Urothelium cell line (cell line): ENCODE results near the gene NCKAP1.
"Not testable (repeated sequence)": the region's sequence is repeated elsewhere in the genome, so short reads cannot be mapped to it uniquely, and the experiment has no call there.

ENCODE experiments used
- DNase-seq: peaks from one replicate; pipeline ENCODE4 v3.0.0; 2011; ENCODE audit warnings: low spot score, mixed read lengths
- FAIRE-seq: peaks from 2 replicates; lab custom pipeline; 2011; peaks lifted over from hg19 to GRCh38; lab: Jason Lieb, UNC

The NCKAP1 gene

DNA sequence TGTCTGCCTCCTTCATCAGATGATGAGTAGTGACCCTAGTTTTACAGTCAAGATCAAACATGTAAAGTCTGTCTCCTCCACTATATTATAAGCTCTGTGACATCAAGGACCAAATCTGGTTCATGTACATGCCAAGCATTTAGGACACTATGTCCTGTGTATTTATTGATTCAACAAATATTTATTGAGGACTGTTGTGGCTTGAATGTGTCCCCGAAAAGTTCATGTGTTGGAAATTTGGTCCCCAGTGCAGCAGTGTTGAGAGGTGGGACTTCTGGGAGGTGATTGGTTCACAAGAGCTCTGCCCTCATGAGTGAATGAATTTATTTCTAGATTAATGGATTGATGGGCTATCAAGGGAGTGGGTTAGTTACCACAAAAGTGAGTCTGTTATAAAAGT is 125.2 kb downstream of the NCKAP1 start:
- DNase-seq (no peak), FAIRE-seq (no peak)

DNA sequence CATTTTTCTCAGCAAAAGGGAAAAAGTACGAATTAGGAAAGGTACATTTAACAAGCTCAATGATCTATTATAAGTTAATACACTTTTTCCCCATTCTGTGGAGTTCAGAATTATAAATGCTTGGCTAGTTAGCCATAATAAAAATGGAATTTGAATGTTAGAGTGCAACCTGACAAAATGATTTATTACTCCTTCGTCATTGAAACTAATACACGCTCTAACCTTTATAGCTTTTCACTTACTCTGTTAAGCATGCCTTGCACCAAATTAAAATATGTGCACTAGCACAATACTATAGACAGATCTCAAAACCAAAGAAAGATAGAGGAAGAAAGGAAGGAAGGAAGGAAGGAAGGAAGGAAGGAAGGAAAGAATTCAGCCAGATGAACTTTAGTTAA is 125.7 kb downstream of the NCKAP1 start:
- FAIRE-seq (no peak), DNase-seq (no peak)

DNA sequence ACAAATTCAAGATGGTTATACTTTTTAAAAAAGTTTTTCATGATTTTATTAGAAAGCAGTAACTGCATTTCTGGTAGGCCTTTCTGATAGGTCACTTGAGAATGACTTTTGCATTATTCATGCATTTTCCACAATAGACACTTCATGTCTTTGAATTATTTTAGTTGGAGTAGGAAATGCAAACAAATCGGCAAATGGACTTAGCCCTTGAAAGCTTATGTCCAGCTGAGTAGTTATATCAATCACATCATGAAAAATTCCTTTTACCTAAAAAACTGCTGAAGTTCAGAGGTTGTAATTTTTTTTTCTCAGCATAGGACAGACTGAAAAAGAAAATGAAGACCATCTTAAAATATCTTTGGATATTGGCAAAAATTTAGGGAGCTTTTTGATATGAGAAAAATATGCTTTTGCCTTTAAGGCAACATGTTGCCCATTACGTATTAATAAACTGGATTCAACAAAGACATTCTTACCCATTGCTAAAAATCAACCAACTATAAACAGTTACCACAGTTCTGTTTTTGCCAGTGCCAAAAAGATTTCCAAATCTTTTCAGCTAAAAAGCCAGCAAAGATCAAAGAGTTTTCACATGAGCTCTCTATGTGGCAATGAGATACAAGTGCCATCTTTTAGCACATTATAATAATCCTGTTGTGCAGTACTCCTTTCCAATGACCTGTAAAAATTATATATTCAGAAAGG is 126.3 kb downstream of the NCKAP1 start:
- DNase-seq (no peak), FAIRE-seq (no peak)

DNA sequence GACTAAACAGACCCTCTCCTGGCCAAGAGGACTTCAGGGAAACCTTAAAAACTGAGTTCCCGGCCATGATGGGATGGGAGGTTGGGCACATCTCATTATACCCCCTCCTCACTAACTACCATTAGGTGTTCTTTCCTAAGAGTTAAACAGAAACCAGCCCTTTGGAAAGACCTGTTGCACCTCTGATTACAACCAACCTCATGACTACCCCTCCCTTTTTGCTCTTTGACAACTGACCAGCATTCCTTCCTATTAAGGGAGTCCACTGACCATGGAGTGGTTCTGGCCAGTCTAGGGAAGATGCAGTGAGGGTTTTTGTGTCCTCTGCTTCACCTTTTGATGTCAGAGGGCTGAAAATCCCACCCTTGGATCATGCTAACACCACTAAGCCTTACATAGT is 127.3 kb downstream of the NCKAP1 start:
- no peak for FAIRE-seq

DNA sequence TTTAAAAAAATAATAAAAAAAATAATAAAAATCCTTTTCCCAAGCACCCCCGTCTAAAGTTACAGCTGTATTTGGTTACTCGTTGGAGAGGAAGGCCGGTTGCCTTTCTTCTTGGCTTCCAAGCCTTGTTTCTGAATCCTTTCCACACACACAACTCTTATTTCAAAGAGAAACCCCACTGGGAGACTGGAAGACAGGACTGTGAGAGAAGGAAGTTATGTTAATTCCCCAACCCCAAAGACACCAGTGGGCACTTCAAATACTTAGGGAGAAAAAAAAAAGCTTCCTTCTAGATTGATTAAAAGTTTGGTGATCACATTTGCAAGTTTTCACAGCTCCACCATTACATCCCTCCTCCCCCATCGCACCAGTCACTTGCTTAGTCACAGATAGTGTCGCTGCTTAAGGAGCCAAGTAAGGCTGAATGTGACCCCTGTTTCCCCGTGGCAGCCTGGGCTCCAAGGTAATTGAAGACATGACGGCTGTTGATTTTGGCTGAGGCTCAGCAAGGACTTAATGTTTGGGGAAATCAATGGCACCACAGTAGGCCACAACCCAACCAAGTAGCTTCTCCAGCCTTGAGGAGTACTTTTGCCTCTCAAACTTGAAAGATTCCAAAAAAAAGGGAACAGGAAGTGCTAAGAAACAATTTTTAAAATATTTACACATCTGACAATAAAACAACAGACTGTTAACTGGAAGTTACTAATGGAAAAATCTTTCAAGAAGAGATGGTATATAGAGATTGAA is 131.0 kb downstream of the NCKAP1 start:
- DNase-seq (no peak), FAIRE-seq (no peak)

More for the DNA sequence above, 127.3 kb downstream of the NCKAP1 start:
- no peak for DNase-seq

DNA sequence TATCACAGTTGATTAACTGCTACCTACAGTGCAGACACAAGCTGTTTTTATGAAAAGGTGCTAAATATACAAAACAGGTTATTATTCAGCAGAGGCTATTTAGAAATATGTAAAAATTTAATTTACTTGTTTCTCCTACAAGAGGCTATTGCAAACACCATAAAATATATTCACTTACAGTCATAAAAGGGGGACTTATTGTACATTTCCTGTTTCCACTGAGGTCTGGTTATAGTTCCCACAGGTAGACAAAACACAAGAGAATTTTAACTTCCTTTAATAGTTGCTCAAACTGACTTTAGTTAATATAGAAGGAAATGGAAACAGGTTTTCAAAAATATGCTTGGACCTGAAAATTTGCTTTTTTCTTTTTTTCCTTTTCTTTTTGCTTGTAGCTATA is 131.8 kb downstream of the NCKAP1 start:
- FAIRE-seq (no peak), DNase-seq (no peak)

DNA sequence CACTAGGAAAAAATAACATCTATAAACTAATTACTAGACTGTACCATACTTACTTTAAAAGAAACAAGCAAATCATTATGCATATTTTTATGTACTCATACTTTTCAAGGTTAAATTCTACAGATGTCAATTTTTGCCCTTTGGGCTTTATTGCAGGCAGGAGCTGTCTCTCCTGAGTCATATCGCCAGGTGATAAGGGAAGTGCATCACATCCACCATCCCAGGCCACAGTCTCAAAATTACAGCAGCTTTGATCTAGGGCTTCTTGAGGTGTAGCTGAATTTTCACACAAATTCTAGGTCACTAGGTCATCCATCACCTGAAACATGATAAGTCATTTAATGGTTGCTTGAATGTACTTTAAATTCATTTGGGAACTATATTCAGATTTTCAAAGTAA is 133.4 kb downstream of the NCKAP1 start:
- no peak for FAIRE-seq
- DNase-seq: no peak

DNA sequence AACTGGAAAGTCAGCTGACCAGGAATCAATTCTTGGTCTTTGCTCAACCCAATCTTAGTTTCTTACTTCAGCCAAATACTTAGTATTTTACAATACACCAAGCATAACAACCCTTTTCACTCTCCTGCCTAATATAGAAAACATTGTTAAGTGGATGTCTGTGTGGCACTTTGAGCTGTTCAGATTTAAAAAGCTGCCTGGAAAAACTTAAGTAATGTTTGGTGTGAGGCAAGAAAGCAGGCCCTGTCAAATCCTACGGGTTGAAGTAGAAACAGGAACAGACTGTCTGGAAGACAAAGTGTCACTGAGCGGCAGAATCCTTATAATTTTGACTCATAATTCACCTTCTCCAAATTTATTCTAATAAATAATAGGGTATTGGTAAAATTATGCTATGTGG is 134.7 kb downstream of the NCKAP1 start:
- DNase-seq (no peak), FAIRE-seq (no peak)

DNA sequence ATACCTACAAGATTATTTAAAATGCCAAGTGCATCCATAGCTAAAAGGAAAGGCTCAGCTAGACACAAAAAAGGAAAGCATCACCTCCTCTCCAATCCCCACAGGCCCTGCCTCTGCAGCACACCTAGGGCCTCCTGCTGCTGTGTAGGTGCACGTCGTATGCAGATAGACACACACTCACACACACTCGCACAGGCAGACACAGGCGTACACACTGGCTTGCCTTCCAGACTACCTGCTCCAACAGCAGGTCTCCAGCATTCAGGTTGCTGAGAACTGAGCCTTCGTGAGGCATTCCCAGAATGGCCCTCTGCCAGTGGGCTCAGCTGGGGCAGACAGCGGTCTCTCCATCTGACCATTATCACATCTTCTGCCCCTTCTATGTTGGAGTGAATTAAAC is 136.5 kb downstream of the NCKAP1 start:
- FAIRE-seq (no peak), DNase-seq (no peak)

DNA sequence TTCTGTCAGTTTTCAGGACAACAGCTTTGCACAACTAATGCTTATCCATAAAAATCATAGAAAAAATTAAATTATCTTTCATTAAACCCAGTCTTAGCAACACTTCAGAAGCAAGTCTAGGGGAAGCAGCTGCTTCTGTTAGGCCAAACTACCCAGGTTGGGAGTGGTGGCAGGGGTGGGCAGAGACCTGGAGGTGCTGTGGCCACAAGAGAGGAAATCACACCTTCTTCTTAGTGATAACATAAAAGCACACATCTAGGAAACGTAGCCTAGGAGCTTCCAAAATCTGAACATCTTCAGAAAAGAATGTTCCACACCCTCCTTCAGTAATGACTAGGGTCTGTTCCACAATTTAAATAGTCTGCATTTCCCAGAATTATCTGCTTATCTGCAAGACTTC is 139.5 kb downstream of the NCKAP1 start:
- FAIRE-seq (no peak), DNase-seq (no peak)

DNA sequence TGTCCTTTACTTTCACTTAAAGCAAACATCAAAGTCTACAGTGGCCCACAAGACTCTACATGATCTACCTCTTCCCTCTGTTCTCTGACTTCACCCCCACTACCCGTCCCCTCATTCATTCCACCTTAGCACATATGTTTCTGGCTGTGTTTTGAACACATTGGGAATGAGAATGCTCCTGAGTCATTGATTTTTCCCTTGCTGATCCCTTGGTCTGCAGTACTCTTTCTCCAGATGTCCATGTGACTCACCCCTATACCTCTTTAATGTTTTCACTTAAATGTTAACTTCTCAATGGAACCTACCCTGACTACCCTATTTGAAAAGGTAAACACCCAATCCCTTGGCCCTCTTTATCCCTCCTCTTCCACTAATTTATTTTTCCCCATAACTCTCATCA is 141.1 kb downstream of the NCKAP1 start:
- FAIRE-seq: no peak

DNA sequence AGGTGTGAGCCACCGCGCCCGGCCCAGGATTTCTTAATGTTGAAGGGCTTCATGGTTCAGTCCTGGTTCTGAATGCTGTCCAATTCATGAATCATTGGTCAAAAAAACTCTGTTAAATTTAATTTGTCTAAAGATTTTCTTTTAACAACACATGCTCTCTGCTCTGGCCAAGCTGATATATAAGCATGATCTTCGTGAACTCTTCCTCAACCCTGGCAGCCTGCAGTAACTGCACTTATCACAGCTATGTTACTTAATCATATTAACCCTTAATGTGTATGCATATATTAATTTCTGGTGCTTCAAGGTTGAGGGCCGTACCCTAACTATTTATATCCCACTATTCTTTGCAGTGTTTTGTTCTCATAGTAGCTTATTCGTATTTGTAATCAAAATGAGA is 142.5 kb downstream of the NCKAP1 start:
- no peak for FAIRE-seq
- DNase-seq: no peak

More for the DNA sequence above, 141.1 kb downstream of the NCKAP1 start:
- no peak for DNase-seq

DNA sequence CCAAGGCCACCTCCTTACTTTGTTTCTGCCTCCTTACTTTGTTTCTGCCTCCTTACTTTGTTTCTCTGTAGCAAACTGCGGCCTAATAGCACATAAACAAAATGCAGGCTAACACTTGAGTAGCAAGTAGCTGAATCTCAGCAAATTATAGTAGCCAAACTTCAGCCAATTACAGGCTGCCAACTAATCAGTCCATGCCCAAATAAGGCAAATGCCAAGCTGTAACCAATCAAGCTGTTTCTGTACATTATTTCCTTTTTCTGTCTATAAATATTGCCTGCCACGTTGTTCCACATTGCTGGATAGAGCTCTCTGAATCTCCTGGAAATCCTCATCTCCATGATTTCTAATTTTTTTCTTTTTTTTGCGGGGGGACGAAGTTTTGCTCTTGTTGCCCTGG is 143.1 kb downstream of the NCKAP1 start:
- FAIRE-seq (no peak), DNase-seq (no peak)

DNA sequence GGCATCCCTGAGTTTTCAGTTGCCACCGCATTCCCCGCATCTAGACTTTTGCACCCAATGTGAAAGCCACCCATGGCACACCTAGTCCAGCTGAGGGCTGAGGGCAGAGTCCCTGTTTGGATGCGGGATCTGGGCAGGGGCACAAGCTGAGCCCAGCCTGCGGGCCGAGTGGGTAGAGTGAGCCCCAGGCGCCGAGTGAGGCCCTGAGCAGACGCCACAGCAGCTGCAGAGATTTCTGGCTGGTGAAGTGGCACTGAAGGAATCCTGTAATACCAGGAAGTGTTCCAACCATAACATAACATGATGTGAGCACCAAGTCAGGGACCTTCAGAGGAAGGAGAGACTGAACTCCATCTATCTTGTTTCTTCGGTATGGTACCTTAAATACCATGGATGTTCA is 144.1 kb downstream of the NCKAP1 start:
- FAIRE-seq (no peak), DNase-seq (no peak)

DNA sequence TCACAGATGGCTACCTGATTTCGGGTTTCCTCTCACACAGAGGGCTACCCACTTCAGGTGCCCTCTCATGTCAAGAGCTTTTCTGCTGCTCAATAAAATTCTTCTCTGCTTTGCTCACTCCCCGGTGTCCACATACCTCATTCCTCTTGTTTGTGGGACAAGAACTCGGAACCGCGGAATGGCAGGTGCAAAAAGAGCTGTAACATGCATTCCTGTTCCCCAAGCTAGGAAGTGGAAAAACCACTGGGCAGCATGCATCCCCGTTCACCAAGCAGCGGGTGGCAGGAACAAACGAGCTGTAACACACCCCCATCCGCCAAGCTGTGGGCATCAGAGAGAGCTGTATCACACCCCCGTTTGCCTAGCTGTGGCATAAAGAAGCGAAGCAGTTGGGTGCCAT is 144.6 kb downstream of the NCKAP1 start:
- DNase-seq (no peak), FAIRE-seq (no peak)

DNA sequence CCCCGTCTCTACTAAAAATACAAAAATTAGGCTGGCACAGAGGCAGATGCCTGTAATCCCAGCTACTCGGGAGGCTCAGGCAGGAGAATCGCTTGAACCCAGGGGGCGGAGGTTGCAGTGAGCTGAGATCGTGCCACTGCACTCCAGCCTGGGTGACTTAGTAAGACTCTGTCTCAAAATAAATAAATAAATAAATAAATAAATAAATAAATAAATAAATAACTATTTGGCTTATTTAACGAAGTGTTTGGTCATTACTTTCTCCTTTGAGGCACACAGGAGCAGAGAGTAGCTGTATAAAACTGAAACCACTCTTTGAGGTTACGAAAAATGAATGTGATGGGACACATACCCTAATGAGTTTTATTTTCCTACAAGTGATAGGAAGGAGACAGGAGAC is 145.2 kb downstream of the NCKAP1 start:
- FAIRE-seq, DNase-seq: not testable (repeated sequence)

DNA sequence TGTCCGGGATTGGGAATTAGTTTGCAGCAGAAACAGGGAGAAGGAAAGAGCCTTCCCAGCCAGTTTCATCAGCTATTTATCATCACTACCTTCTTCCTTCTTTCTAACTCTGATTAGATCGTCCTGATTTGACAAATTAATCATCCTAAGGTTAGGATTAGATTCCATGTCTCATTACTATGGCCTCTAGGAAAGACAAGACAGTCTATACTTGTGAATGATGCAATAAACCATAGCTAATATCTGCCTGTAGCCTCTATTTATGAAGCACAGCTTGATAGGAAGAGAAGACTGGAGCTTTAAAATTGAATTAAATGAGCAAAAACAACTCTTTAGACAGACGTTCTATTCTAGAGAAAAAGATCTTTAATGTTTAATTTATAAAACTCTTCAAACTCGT is 146.6 kb downstream of the NCKAP1 start:
- no peak for FAIRE-seq

DNA sequence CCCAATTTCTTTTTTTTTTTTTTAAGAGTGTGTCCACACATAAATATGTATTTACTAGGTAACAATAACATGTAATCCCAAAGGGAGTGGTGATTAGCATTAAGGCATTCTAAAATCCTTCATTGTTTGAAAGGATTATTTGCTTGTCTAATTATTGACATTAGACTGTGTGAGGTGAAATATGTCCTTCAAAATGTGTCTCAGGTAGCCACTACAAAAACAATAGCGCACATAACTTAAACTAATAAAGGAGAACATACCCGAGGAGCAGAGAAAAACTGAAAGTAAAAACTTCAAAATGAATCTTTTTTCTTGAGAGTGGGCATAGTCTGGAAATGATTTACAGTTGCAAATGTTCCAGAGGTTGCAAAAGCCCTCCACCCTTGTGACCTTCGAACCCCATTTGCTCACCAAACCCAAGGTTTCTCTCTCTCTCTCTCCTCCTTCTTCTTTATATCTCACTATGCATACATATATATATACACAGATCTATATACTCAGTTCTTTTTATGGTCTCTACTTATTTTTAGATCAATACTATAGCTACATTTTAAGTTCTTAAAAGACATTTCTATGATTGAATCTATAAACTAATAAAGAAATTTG is 147.4 kb downstream of the NCKAP1 start:
- FAIRE-seq (no peak), DNase-seq (no peak)

More for the DNA sequence above, 146.6 kb downstream of the NCKAP1 start:
- no peak for DNase-seq

DNA sequence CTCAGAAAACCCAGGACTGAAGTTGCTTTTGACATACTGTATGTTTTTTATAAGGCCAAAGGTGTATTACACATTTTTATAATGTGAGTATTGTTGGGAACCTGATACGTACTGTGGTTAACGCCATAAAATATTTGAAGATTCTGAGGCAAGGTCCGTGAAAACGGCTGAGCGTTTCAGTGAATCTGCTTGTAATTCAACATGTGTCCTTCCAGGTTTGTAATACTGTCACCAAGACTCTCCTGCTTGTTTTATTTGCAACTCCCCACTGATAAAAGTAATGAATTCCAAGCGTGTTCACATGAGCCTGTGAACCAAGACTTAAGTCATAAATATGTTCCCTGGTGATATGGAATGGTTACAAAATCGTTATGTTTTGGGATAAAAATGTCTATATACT is 148.0 kb downstream of the NCKAP1 start:
- DNase-seq (no peak), FAIRE-seq (no peak)

DNA sequence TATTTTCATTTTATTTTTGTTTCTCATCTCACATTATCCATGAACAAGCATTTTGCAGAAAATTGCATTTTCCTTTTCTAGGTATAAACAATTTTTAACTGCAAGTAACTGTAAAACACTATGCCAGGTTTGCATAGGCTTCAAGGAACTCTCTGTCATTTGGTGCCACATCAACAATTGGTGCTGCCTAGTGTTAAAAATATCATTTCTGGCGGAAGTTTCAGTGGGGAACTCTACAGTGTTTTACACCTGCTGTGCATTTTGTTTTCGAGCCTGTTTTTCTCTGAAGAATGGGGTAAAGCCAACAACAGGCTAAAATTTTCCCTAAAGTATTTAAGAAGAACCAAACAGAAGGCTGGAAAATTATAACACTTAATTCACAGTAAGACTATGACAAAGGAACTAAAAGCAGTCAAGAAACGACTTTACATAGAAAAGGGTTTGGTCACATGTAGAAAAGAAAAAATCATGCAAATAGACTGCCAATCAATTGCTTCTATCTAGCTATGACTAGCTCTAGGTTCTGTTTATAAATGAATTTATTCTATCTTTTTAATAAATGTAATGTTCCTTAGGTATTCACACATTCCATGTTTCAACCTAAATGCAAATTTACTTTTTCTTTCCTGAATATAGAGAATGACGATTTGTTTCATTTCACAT is 150.4 kb downstream of the NCKAP1 start:
- DNase-seq: no peak
- FAIRE-seq: no peak

DNA sequence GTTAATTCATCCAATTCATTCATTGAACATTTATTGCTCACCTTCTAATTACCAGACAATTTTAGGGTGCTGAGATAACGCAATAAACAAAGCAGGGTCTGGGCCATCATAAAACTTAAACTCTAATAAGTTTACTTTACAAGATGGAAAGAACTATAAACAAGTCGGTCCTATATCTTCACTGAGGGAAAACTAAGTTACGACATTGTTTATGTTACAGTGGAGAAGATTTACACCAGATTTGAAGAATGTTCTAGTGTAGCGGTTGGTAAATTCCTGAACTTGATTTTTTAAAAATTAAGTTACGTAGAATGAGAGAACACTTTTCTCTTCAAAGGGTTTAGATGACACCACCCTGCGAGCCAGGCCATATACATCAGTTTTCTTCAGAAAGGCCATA is 151.2 kb downstream of the NCKAP1 start:
- FAIRE-seq (no peak), DNase-seq (no peak)

DNA sequence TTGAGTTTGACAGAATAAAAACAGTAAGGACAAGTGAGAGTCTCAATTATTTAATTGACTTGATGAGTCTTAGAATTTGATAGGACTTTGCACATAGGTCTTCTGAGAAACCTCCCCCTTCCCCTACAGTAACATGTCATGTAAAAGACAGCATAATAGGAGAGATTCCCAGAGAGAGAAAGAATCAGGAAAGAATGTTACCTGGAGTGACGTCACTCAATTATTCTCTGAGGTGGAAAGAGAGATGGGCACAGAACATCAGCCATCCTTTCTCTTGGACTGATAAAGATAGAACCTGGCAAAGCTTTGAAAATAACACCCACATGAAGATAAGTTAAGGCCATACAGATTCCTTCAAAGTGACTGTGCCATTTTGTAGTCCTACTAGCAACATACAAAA is 152.5 kb downstream of the NCKAP1 start:
- DNase-seq (no peak), FAIRE-seq (no peak)
